Psoas muscle (tissue), 8 donors: ENCODE data around the gene TCP1. TPM values are rescaled to one million over a fixed set of nuclear protein-coding genes. Genes with fewer than 3 reads are reported as not detected.
A peak's percentile ranks its signal among the peaks of the same experiment; 100 is the strongest.
"Not testable (repeated sequence)": the region's sequence is repeated elsewhere in the genome, so short reads cannot be mapped to it uniquely, and the experiment has no call there.

ENCODE experiments used
- ATAC-seq, 4 donors: fragments of 200-7000 bp; cut with Tn5 transposase; one replicate each; pipeline ENCODE4 v1.9.1; 2020; ENCODE audit warnings: moderate library complexity in 3 of 4, mild to moderate bottlenecking in 2 of 4
- DNase-seq, 2 donors: peaks; one replicate each; pipeline ENCODE4 v3.0.0-alpha.2; 2020
- H3K27ac ChIP-seq: fragments of 200-600 bp; one replicate; pipeline ENCODE4 v1.8.0; 2022
- H3K27me3 ChIP-seq, 3 donors: fragments of 200-600 bp in 1 of 3; one replicate each; pipeline versions ENCODE4 v1.6.1 to v1.8.0; 2013 to 2022; ENCODE audit warnings: low read length in 2 of 3, mild to moderate bottlenecking in 2 of 3, moderate library complexity in 1 of 3; ENCODE audit not compliant: insufficient read depth in 3 of 3
- H3K36me3 ChIP-seq, 2 donors: fragments of 200-600 bp in 1 of 2; one replicate each; pipeline versions ENCODE4 v1.6.1 to v1.8.0; 2013 to 2022; ENCODE audit warnings: low read depth in 1 of 2, mild to moderate bottlenecking in 1 of 2, moderate library complexity in 1 of 2; ENCODE audit not compliant: insufficient read depth in 1 of 2
- H3K4me1 ChIP-seq: fragments of 200-600 bp; one replicate; pipeline ENCODE4 v1.8.0; 2022
- H3K4me3 ChIP-seq: fragments of 200-600 bp; one replicate; pipeline ENCODE4 v1.8.0; 2022; ENCODE audit warnings: mild to moderate bottlenecking
- H3K9me3 ChIP-seq: fragments of 200-600 bp; one replicate; pipeline ENCODE4 v1.8.0; 2022
- WGBS, 3 donors: extraction: QIAGEN DNeasy Blood & Tissue Kit; methylation state at CpG; one replicate each; pipeline versions ENCODE4 v1.1.6 to v1.1.7; 2013; 5-methylcytosine and 5-hydroxymethylcytosine counted together
- intact Hi-C, 2 donors: fragments of 100-400 bp; cut with DNase I; formaldehyde crosslinking; loops; one replicate each; pipeline versions ENCODE4 v1.11.0 to v1.14.2; 2022
- polyA plus RNA-seq, 3 donors: library from polyadenylated mRNA; stranded (reverse); fragments of 200-250 nt; gene quantifications; one replicate each; pipeline ENCODE4 v1.2.3, GENCODE V29; 2013
- total RNA-seq, 4 donors: library from RNA; stranded (reverse); fragmentation: NEBNext Ultra II Directional in 2 of 4; extraction: Animal tissue kit (Norgen Biotek cat#: 25700) in 2 of 4; gene quantifications; one replicate each; pipeline versions ENCODE4 v1.2.1 to v1.2.4, GENCODE V29; 2021 to 2023
- TF ChIP-seq, protein P1 (sequence below): fragments of 200-600 bp; IDR thresholded peaks from one replicate; pipeline ENCODE4 v1.8.0; 2022; ENCODE audit warnings: antibody characterized with exemption
- donor health status: healthy with polysubstance abuse.
- donor health status: DM: no; HTN: no; CAD: no; lungs with moderate emphysema.
- donor health status: Bipolar disorder and iron deficiency.
- donor health status: healthy.
- donor health status: DM: yes; HTN: yes; CAD: no.
- donor health status: DM: no; HTN: no; CAD: no.
- donor health status: DM: no; HTN: no; CAD: no.
- donor health status: DM: yes; HTN: yes; CAD: no.

Gene TCP1
- total and polyA plus RNA-seq, 7 donors, result 153 to 307 (median 215) TPM

DNA sequence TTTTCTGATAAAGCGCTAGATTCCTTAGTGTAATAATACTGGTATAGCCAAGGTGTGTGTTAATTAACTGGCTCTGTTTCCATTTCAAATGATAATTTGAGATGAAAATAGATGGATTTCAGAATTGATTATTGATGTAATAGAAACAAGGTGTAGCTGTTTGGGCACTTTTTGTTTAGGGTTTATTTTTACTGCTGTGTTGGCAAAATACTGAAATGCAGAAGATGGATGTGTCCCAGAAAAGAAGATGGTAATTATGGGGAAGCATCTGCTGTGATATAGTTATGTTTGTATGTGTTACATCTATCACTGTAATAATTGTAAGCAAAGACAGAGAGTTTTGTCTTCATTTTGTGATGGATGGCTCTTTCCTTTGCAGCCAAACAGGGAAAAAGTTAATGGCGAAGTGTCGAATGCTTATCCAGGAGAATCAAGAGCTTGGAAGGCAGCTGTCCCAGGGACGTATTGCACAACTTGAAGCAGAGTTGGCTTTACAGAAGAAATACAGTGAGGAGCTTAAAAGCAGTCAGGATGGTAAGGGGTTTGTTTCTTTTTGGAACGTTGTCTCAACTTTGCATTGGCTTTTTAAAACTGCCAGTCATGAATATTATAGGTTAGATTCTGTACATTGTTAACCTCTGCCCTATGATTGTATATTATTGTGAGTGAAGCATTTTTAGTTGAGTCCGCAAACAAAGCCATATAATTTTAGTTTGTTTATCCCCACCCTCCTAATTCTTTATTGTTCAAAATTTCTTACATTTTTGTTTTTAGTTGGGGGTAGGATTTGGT, 36.1 kb downstream of the TCP1 start:
- H3K27ac ChIP-seq, result peak overlapping the region; percentile 2
- H3K4me1 ChIP-seq, result no peaks in the 10 kb centered on the region
- WGBS, 3 donors, result 62 to 82% (median 63%) methylated on average over 6 of the region's 6 CpGs
- peak in 2 of 4 donors; percentile 39 to 41 for ATAC-seq
- no peaks in the 10 kb centered on the region for H3K27me3 ChIP-seq
- DNase-seq, result no peak
- no peaks in the 10 kb centered on the region for H3K9me3 ChIP-seq
- H3K36me3 ChIP-seq, result peaks cover 14 to 98% of the 10 kb centered on the region in 2 donors
- TF ChIP-seq, protein P1, sequence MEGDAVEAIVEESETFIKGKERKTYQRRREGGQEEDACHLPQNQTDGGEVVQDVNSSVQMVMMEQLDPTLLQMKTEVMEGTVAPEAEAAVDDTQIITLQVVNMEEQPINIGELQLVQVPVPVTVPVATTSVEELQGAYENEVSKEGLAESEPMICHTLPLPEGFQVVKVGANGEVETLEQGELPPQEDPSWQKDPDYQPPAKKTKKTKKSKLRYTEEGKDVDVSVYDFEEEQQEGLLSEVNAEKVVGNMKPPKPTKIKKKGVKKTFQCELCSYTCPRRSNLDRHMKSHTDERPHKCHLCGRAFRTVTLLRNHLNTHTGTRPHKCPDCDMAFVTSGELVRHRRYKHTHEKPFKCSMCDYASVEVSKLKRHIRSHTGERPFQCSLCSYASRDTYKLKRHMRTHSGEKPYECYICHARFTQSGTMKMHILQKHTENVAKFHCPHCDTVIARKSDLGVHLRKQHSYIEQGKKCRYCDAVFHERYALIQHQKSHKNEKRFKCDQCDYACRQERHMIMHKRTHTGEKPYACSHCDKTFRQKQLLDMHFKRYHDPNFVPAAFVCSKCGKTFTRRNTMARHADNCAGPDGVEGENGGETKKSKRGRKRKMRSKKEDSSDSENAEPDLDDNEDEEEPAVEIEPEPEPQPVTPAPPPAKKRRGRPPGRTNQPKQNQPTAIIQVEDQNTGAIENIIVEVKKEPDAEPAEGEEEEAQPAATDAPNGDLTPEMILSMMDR, result no peak
- intact Hi-C loops, result loop anchor here in 1 of 2 donors (5.0 kb wide), 1 partner anchor 66 kb away; no protein-coding TSS in a partner anchor
- H3K4me3 ChIP-seq, result no peak overlapping the region

DNA sequence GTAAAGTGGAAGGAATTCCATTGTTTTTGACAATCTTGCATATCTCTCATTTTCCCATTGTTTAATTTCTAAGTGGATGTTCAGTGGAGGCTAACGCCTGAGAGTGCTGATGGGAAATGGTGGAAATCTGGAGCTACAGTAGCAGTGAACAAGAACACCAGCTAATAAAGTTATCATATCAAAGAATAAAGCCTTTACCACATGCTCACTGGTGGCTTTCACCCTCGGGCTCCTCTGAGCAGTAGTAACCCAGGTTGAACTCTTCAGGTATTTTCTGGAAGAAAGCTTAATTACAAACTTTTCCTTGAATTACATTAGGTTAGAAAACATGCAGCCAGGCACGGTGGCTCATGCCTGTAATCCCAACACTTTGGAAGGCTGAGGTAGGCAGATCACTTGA, 38.0 kb downstream of the TCP1 start:
- Histone ChIP-seq H3K27me3 (no peaks in the 10 kb centered on the region), H3K27ac (no peak overlapping the region), H3K4me3 (no peak overlapping the region), H3K9me3 (no peaks in the 10 kb centered on the region), H3K36me3 (peaks cover 17 to 98% of the 10 kb centered on the region in 2 donors), H3K4me1 (no peaks in the 10 kb centered on the region)
- ATAC-seq (no peak), DNase-seq (no peak)
- WGBS, 3 donors, result 70 to 80% (median 77%) methylated on average over 3 of the region's 3 CpGs
- TF ChIP-seq, protein P1, result no peak
- intact Hi-C loops, result loop anchor here in 1 of 2 donors (5.0 kb wide), 1 partner anchor 64 kb away; no protein-coding TSS in a partner anchor

DNA sequence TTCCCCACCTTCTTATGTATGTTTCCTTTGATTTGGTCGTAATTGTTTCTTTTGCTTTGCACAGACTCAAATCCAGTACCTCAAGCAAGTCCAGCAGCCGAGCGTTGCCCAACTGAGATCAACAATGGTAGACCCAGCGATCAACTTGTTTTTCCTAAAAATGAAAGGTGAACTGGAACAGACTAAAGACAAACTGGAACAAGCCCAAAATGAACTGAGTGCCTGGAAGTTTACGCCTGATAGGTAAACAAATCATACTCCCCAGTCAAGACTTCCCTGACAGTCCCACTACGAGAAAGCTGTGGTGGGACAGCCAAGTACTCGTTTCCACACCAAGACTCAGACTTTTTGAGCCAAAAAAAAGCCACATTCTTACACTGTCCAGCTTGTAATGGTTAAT, 41.3 kb downstream of the TCP1 start:
- WGBS, 3 donors, result 80 to 89% (median 87%) methylated on average over 6 to 7 of the region's 7 CpGs

DNA sequence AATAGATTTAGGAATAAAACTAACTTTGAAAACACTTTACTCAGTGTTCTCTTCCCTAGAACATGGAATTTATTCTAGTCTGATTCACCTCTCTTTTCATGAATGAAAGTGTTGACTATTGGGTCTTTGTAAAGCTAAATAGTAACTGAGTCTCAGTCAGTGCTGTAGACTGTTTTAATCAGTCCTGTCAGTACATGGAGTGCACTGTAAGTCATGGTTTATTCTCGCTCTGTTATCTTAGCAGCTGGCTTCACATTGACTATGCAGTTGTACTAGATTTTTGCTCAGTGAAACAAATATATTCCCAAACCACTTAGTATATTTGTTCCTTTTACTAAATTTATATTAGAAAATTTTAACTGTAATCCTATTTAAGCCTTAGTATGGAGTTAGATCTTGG, 42.6 kb downstream of the TCP1 start:
- peaks cover 18 to 100% of the 10 kb centered on the region in 2 donors for H3K36me3 ChIP-seq
- 80 to 92% (median 89%) methylated on average over 1 of the region's 1 CpG for WGBS, 3 donors
- H3K27me3 ChIP-seq, result no peaks in the 10 kb centered on the region
- intact Hi-C loops, result loop anchor here in 1 of 2 donors (5.0 kb wide), 1 partner anchor 41 kb away; the partner anchor contains the start of gene TCP1
- ATAC-seq (no peak), DNase-seq (no peak)
- H3K27ac ChIP-seq, result no peak overlapping the region
- no peak overlapping the region for H3K4me3 ChIP-seq
- no peaks in the 10 kb centered on the region for H3K9me3 ChIP-seq
- H3K4me1 ChIP-seq, result peaks cover 5% of the 10 kb centered on the region
- TF ChIP-seq, protein P1, result no peak

More for the DNA sequence above, 41.3 kb downstream of the TCP1 start:
- H3K27ac ChIP-seq, H3K4me1 ChIP-seq, DNase-seq, H3K4me3 ChIP-seq, H3K27me3 ChIP-seq, ATAC-seq, H3K9me3 ChIP-seq: not testable (repeated sequence)
- peaks cover 18 to 98% of the 10 kb centered on the region in 2 donors for H3K36me3 ChIP-seq
- intact Hi-C loops, result loop anchor here in 1 of 2 donors (5.0 kb wide), 1 partner anchor 39 kb away; the partner anchor contains the start of gene TCP1

DNA sequence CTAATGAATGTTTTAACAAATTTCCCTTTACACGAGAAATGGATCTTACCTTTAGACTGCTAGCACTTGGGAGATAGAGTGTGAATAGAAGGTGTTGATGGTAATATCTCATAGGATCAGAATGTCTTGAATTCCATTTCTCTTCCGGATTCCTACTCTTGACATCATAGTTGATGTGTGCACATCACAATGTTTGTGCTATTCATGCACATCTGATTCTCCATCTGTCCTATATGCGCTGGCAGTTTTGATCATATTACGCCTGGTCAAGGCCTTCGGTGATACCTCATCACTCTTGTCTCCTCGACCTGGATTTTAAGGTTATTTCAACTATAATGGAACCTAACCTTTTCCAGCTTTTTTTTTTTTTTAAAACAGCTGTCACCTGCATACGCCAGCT, 44.3 kb downstream of the TCP1 start:
- H3K4me3 ChIP-seq, result no peak overlapping the region
- H3K27ac ChIP-seq, result no peak overlapping the region
- intact Hi-C loops, result loop anchor here in 1 of 2 donors (5.0 kb wide), 1 partner anchor 42 kb away; the partner anchor contains the start of gene TCP1
- H3K9me3 ChIP-seq, result no peaks in the 10 kb centered on the region
- no peaks in the 10 kb centered on the region for H3K27me3 ChIP-seq
- no peak for DNase-seq
- 72 to 80% (median 78%) methylated on average over 7 of the region's 7 CpGs for WGBS, 3 donors
- ATAC-seq, result no peak
- H3K36me3 ChIP-seq, result peaks cover 18 to 99% of the 10 kb centered on the region in 2 donors
- TF ChIP-seq, protein P1, result no peak
- peaks cover 5% of the 10 kb centered on the region for H3K4me1 ChIP-seq
